Esophagus muscularis mucosa (tissue), 4 donors: ENCODE measurements around the gene PLAAT3.

Experiments used
- CTCF ChIP-seq, 3 experiments: fragments of 200-600 bp in 2 of 3; fragments of 450-650 bp in 1 of 3; sonication (generic) in 2 of 3; IDR thresholded peaks; one replicate each; pipeline ENCODE4 v1.5.1; 2017 to 2019; ENCODE audit warnings: antibody characterized with exemption in 3 of 3, mild to moderate bottlenecking in 2 of 3, moderate library complexity in 1 of 3
- EP300 ChIP-seq: sonication (generic); formaldehyde crosslinking; IDR thresholded peaks from one replicate; pipeline ENCODE4 v1.6.1; 2017; ENCODE audit warnings: antibody characterized with exemption
- POLR2A ChIP-seq: fragments of 450-650 bp; IDR thresholded peaks from one replicate; pipeline ENCODE4 v1.6.1; 2017; ENCODE audit warnings: antibody characterized with exemption, moderate library complexity, mild to moderate bottlenecking, low read depth

GRCh38 chr11:63527667-63528066 lies 86.6 kb downstream of the PLAAT3 start:
- TF ChIP-seq CTCF (IDR thresholded peaks at IDR 0.05) (no peak), POLR2A (no peak), EP300 (no peak)
